ENCODE results near the gene DNMBP.
"Not testable (repeated sequence)": the region's sequence is repeated elsewhere in the genome, so short reads cannot be mapped to it uniquely, and the experiment has no call there.

The DNMBP gene

GRCh38 chr10:99859585-99859984 lies 150.2 kb downstream of the DNMBP start:
- no peak for DNase-seq (ENCODE audit: low spot score)

- no peak for DNase-seq (ENCODE audit: low spot score)
Measured at GRCh38 chr10:99858849-99859248, 150.9 kb downstream of the DNMBP start.

- no peak for DNase-seq (ENCODE audit: low spot score)
Measured at GRCh38 chr10:99855479-99856071, 154.2 kb downstream of the DNMBP start.

- no peak for DNase-seq (ENCODE audit: low spot score)
Measured at GRCh38 chr10:99854860-99855259, 154.9 kb downstream of the DNMBP start.

GRCh38 chr10:99853655-99854054 lies 156.1 kb downstream of the DNMBP start:
- DNase-seq (ENCODE audit: low spot score): no peak

GRCh38 chr10:99852481-99853213 lies 157.1 kb downstream of the DNMBP start:
- DNase-seq (ENCODE audit: low spot score): no peak

- DNase-seq (ENCODE audit: low spot score): no peak
Measured at GRCh38 chr10:99851825-99852224, 157.9 kb downstream of the DNMBP start.

- DNase-seq (ENCODE audit: low spot score): no peak
Measured at GRCh38 chr10:99850767-99851340, 158.9 kb downstream of the DNMBP start.

- no peak for DNase-seq (ENCODE audit: low spot score)
Measured at GRCh38 chr10:99850021-99850766, 159.6 kb downstream of the DNMBP start.

GRCh38 chr10:99849536-99849935 lies 160.2 kb downstream of the DNMBP start:
- no peak for DNase-seq (ENCODE audit: low spot score)

- DNase-seq (ENCODE audit: low spot score): no peak
Measured at GRCh38 chr10:99849057-99849456, 160.7 kb downstream of the DNMBP start.

- peak; percentile 78 for DNase-seq (ENCODE audit: low spot score)
Measured at GRCh38 chr10:99845837-99846382, 163.8 kb downstream of the DNMBP start.

GRCh38 chr10:99844433-99844955 lies 165.3 kb downstream of the DNMBP start:
- no peak for DNase-seq (ENCODE audit: low spot score)

GRCh38 chr10:99843310-99843709 lies 166.4 kb downstream of the DNMBP start:
- DNase-seq (ENCODE audit: low spot score): no peak

GRCh38 chr10:99841746-99842145 lies 168.0 kb downstream of the DNMBP start:
- no peak for DNase-seq (ENCODE audit: low spot score)

GRCh38 chr10:99840859-99841258 lies 168.9 kb downstream of the DNMBP start:
- DNase-seq (ENCODE audit: low spot score): not testable (repeated sequence)

- DNase-seq (ENCODE audit: low spot score): no peak
Measured at GRCh38 chr10:99836711-99837110, 173.0 kb downstream of the DNMBP start.

- DNase-seq (ENCODE audit: low spot score): no peak
Measured at GRCh38 chr10:99835947-99836346, 173.8 kb downstream of the DNMBP start.

GRCh38 chr10:99834410-99834809 lies 175.3 kb downstream of the DNMBP start:
- no peak for DNase-seq (ENCODE audit: low spot score)

GRCh38 chr10:99832439-99832838 lies 177.3 kb downstream of the DNMBP start:
- DNase-seq (ENCODE audit: low spot score): no peak

- no peak for DNase-seq (ENCODE audit: low spot score)
Measured at GRCh38 chr10:99828464-99828863, 181.3 kb downstream of the DNMBP start.

GRCh38 chr10:99827936-99828335 lies 181.8 kb downstream of the DNMBP start:
- no peak for DNase-seq (ENCODE audit: low spot score)
